SK-N-SH (cell line): ENCODE measurements around the gene WDR6.

Experiments
- FOXJ3 ChIP-seq: sonication (generic); formaldehyde crosslinking; IDR thresholded peaks from 2 replicates; pipeline ENCODE4 v1.5.1; 2020; ENCODE audit warnings: mild to moderate bottlenecking, missing genetic modification reagents
- TAF1 ChIP-seq: IDR thresholded peaks from 2 replicates; pipeline ENCODE4 v1.6.1; 2012; ENCODE audit warnings: low read depth, mild to moderate bottlenecking, low read length, moderate library complexity, borderline replicate concordance
- TF ChIP-seq, protein P1 (sequence below): IDR thresholded peaks from 2 replicates; pipeline ENCODE4 v1.6.1; 2012; ENCODE audit warnings: mild to moderate bottlenecking, low read depth, low read length, moderate library complexity

GRCh38 chr3:48982686-48983085 is 24.5 kb upstream of the WDR6 start:
- TF ChIP-seq, protein P1, sequence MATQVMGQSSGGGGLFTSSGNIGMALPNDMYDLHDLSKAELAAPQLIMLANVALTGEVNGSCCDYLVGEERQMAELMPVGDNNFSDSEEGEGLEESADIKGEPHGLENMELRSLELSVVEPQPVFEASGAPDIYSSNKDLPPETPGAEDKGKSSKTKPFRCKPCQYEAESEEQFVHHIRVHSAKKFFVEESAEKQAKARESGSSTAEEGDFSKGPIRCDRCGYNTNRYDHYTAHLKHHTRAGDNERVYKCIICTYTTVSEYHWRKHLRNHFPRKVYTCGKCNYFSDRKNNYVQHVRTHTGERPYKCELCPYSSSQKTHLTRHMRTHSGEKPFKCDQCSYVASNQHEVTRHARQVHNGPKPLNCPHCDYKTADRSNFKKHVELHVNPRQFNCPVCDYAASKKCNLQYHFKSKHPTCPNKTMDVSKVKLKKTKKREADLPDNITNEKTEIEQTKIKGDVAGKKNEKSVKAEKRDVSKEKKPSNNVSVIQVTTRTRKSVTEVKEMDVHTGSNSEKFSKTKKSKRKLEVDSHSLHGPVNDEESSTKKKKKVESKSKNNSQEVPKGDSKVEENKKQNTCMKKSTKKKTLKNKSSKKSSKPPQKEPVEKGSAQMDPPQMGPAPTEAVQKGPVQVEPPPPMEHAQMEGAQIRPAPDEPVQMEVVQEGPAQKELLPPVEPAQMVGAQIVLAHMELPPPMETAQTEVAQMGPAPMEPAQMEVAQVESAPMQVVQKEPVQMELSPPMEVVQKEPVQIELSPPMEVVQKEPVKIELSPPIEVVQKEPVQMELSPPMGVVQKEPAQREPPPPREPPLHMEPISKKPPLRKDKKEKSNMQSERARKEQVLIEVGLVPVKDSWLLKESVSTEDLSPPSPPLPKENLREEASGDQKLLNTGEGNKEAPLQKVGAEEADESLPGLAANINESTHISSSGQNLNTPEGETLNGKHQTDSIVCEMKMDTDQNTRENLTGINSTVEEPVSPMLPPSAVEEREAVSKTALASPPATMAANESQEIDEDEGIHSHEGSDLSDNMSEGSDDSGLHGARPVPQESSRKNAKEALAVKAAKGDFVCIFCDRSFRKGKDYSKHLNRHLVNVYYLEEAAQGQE = no peak
- no peak for TF ChIP-seq TAF1
- no peak for TF ChIP-seq FOXJ3 (CRISPR knock-in tag)
